ENCODE results near the gene HCLS1.
"Not testable (repeated sequence)": the region's sequence is repeated elsewhere in the genome, so short reads cannot be mapped to it uniquely, and the experiment has no call there.

The HCLS1 gene, protein sequence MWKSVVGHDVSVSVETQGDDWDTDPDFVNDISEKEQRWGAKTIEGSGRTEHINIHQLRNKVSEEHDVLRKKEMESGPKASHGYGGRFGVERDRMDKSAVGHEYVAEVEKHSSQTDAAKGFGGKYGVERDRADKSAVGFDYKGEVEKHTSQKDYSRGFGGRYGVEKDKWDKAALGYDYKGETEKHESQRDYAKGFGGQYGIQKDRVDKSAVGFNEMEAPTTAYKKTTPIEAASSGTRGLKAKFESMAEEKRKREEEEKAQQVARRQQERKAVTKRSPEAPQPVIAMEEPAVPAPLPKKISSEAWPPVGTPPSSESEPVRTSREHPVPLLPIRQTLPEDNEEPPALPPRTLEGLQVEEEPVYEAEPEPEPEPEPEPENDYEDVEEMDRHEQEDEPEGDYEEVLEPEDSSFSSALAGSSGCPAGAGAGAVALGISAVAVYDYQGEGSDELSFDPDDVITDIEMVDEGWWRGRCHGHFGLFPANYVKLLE

DNA sequence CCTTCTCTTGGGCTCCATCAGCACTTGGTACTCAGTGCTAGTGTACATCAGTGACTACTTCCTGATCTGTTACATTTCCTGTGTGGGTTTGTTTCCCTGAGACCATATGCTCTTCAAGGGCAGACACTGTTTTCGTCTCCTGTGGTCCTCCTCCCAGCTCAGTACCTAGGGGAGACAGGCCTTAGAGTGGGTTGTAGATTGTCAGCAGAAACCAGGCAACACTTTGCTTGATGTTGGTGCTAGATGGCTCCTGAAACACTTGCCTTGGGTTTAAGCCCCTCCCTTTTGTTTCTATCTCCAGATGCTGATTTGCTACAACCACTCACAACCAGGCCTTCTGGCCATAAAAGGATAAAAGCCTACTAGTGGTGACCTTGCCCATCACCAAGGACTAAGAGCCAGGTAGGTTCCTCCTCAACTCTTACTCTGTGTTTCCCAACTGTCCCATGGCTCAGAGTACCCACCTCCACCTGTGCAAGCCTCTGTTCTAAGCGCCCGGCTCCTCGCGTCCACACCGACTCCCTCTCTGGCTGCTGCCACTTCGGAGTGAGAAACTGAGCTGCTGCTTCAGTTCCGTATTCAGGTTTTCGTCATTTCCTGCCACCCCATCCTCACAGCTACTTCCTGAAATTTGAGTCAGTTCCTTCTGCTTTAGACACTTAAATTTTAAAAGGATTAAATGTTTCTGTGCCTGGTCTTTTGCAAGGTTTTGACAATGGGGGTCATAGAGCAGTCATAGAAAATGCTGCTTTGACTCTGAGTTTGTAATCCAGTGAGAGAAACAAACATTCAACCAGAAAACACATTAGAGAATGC, at the start of gene HCLS1:
HCLS1 (minus strand) TSS at position 548 of the 816 bp plus-strand sequence. CDS start 2,556 bp downstream, outside the sequence.
- no peak for DNase-seq

DNA sequence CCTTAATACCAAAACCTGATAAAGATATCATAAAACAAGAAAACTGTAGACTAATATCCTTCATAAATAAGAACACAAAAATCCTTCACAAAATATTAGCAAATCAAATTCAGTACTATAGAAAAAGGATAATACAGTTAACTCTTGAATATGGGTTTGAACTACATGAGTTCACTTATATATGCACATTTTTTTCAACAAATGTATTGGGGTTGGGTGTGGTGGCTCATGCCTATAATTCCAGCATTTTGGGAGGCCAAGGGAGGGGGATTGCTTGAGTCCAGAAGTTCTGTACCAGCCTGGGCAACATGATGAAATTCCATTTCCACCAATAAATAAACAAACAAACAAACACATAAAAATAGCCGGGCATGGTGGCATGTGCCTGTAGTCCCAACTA, 49.6 kb upstream of the HCLS1 start:
- no peak for DNase-seq

DNA sequence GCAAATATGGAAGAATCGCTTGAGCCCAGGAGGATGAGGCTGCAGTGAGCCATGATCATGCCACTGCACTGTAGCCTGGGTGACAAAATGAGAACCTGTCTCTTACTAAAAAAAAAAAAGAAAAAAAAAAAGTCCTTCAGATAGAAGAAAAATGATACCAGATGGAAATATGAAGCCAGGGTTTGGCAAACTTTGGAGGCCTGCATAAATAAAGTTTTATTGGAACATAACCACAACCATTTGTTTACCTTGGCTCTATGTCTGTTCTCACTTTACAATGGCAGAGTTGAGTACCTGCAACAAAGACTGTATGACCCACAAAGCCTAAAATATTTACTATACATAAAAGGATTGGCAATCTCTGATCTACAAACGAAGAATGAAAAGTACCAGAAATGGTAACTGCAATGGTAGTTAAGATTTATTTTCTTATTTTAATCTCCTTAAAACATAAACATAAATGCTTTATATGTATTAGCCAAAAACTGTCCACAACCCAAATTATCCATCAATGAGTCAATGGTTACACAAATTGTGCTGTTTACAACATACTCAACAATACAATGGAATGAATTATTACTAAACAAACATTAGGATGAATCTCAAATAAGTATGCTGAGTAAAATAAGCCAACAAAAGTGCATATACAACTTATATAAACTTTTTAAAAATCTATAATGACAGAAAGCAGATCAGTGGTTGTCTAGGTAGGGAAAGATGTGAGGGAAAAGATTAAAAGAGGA, 47.0 kb upstream of the HCLS1 start:
- no peak for DNase-seq

DNA sequence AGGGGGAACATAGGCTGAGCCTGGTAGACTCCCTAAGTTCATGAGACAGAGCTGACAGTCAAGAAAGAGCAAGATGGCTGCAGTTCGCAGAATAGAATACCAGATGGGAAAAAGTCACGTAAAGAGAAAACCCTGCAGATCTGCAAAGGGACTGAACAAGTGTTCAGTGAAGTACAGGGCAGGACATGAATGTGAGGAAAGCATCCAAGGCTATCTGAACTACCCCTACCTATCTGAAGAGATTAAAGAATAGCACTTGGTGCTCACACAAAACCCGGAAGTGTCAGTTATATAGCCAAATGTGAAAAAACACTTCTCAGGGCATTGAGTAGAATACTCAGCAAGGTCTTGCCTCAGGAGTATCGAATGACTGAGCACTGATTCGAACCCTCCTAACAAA, 44.8 kb upstream of the HCLS1 start:
- no peak for DNase-seq

DNA sequence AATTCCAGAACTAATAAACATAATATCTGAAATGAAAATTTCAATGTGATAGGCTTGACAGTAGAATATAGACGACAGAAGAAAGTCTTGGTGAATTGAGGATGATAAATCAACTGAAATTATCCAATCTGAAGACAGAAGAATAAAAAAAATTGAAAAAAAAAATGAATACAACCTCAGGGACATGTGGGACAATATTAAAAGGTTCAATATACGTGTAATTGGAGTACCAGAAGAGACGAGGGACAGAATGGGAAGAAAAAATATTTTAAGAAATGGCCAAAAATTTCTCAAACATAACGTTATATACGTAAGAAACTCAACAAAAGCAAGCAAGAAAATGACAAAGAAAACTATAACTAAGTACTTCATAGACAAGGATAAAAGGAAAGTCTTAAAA, 43.3 kb upstream of the HCLS1 start:
- no peak for DNase-seq

DNA sequence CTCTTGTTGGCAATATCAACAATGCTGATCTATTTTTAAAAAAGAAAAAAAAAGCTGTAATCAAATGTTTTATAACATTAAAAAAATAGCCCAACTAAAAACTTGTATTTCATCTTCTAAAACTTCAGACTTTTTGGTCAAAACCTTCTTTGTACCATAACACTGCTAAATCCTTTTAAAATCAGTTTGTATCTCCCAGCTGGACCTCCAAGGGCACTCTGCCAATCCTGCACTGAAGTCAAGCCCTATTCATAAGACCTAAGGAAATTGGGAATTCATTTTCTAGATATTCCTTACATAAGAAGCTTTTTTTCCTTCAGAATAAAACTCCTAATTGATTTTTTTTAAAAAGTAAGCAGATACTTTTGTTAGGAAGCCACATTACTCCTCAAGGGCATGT, 38.2 kb upstream of the HCLS1 start:
- no peak for DNase-seq

DNA sequence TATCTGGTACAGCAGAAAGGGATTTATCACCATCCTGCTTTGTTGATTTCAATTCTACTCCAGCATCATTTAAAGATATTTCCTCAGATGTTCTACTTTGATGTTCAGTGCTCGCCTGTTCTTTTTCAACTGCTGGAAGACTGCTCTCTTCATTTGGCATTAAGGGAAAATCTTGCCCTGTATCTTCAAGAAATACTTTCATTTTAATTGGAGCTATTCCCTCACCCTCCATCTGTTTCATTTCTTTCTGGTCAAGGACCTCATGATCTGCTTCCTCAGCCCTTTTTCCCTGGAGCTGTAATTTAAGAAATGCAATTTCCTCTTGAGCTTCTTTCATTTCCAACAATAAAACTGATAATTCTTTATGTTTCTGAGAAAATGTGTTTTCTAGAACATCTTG, 37.8 kb upstream of the HCLS1 start:
- no peak for DNase-seq

DNA sequence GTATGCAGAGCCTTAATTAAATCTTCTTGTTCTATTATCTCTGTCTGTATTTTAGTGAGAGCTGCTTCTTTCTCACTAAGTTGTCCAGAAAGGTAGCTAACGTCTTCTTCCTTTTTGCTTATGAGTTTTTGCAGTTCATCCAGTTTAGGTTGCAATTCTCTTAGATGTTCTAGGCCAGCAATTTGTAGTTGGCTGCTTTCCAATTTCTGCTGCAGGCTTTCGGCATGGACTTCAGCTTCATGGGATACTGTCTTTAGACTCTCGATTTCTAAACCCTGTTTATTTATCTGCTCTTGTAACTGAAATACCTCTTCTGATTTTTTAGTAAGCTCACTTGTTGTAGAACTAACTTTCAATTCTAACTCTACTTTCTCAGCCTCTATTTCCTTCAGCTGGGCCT, 35.5 kb upstream of the HCLS1 start:
- no peak for DNase-seq

DNA sequence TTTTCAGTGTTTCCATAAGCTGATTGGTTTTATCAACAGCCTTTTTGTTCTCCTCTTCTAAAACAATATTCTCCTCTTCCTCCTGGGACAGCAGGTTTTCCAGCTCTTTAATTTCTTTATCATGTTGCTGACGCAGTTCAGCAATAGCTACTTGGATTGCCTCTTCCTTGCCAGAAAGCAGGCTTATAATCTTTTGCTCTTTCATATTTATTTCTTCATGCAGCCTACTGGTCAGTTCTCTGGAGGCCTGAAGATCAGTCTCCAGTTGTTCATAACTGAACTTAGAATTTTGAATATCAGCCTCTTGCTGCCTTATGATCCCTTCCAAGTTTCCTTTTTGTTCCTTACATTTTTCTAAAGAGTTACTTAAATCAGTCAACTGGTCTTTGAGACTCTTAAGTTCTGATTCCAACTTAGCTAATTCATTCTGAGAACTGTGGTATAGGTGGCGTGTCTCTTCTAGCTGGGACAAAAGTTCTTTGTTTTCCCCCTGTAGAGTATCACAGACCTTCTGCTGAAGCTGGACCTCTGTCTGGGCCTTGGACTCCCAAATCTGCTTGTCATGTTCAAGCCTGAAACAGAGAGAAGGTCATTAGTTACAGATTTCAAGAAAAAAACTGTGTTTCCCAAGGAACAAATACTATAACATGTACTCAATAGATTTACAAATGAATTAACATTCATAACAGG, 31.5 kb upstream of the HCLS1 start:
- no peak for DNase-seq

DNA sequence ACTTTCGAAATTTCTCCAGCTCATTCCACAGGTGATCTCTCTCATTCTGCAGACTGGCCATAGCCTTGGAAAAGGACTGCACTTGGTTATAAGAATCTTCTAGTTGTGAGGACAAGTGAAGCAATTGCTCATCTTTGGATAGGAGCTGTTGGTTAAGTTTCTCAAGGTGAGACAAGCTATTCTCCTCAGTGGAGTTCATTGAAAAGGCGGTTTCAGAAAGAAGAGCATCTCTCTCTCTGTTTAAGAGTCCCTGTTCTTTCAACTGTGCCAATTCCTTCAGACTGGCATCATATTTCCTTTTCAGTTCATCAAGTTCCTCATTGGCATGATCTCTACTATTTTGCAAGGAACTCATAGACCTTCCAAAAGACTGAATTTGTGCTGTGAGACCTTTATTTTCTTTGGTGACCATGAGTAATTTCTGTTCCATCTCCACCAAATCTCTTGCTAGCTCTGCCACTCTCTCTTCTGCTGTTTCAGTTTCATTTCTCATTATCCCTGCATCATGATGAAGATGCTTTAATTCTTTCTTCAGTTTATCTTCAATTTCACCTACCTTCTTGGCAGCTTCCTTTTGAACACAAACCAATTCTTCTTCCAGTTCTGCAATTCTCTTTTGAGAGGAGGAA, 30.2 kb upstream of the HCLS1 start:
- DNase-seq, result no peak

DNA sequence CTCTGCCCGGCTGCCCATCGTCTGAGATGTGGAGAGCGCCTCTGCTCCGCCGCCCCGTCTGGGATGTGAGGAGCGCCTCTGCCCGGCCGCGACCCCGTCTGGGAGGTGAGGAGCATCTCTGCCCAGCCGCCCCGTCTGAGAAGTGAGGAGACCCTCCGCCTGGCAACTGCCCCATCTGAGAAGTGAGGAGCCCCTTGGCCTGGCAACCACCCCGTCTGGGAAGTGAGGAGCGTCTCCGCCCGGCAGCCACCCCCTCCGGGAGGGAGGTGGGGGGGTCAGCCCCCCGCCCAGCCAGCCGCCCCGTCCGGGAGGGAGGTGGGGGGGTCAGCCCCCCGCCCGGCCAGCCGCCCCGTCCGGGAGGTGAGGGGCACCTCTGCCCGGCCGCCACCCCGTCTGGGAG, 28.0 kb upstream of the HCLS1 start:
- not testable (repeated sequence) for DNase-seq

DNA sequence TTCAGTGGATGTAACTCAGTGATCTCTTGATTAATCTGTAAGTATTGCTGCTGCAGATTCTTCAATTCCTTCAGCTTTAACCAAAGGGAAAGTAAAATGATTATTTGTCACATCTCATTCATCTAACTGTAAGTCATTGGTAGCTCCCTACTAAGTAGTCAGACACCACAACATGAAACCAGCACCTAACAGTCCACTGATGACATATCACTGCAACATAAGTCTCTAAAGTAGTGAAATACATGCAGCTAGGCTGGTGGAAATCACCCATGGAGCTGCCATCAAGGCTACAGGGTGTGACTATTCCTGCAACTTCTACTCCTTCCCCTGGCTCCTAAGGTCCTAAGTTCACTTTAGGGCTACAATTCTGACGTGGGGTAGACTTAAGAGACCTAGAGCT, 21.1 kb upstream of the HCLS1 start:
- no peak for DNase-seq

DNA sequence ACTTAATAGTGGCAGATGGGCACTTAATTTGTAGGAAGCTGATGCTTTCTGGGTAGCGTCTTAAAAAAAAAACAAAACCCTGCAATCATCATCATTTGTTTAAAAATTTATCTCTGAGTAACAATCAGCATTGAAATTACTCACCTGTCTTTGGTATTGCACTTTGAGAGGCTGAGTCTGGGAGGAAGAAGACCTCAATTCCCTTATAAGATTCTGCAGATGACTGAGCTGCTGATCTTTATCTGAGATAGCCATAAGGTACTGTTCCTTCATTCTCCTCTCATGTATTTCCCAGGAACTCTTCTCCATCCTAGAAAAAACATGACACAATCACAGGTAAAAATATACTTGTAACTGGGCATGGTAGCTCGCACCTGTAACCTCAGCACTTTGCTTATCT, 16.4 kb upstream of the HCLS1 start:
- DNase-seq, result no peak

DNA sequence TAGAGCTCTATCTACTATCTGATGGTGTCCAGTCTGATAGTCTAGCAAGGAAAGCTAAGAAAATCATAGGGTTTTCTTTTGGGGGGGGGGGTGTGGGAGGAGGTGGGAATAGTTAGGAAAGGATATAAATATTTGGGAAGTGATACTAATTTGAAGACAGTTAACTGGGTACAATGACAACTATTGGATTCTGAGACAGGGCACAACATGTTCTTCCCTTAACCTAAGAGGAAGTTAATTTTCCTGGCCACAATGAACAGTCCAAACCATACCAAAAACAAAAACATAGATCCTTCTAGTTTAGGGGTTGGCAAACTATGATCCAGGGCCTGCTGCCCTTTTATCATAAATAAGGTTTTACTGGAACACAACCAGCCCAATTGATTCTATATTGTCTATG, 10.0 kb upstream of the HCLS1 start:
- no peak for DNase-seq

DNA sequence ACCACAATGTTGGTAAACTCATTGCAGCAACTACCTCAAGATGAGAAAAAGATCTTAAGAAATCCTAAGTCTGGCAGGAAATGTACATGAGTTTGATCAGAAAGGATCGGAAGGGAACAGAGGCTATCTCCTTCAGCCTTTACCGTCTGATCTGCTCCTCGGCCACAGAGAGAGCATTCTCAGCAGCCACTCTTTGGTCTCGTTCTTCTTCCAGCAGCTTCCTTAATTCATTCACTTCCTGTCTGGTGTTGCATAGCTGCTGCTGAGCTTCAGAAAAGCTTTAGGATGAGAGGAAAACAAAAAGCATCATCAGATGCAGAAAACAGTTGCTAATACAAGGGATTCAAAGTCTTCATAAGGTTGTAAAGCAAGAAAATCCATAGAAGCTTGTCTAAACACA, 6.6 kb upstream of the HCLS1 start:
- DNase-seq, result no peak

DNA sequence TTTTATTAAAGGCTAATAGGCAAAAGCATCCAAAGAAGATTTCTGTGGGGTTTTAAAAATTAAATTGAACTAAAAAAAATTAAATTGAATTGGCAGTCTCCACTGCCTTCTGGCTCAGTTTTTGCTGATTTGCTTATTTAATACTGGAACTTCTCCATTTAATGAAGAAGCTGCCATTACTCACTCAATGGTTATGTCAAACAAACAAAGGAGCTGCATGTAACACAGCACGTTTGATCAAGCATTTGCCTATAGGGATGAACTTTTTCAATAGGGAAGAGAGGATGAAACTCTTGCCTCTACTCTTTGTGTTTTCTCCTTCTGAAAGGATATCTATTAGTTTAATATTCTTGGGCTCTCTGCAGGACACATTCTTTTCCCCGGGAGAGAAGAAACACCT, 4.8 kb upstream of the HCLS1 start:
- DNase-seq, result no peak

DNA sequence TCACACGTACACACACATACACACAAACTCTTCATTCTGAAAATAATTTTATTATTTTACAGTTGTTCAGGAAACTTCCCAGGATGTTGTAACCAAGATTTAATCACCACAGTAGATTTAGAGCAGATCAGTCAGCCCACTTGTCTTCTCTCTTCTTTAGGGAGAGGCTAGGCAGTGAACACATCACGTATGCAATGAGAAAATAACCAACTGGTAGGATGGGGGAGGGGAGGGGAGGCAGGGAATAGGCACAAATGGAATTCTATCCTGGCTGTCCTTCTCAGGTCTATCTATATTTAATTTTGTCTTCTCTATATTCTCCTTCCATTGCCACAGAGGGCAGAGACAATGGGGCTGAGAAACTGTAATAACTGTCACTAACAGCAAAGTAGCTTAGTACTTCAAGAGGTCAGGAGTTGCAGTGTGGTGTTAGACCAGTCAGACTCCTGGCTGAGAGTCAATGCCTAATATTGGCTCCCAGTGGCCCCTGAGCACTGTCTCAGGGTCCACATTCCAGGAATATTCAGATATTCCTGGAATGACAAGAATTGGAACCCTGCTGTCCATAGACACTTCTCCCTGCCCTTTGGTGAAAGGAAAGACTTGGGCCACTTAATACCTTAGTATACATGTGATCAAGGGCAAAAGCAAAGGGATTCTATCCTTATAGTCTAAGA, 2.6 kb upstream of the HCLS1 start:
- DNase-seq, result no peak

DNA sequence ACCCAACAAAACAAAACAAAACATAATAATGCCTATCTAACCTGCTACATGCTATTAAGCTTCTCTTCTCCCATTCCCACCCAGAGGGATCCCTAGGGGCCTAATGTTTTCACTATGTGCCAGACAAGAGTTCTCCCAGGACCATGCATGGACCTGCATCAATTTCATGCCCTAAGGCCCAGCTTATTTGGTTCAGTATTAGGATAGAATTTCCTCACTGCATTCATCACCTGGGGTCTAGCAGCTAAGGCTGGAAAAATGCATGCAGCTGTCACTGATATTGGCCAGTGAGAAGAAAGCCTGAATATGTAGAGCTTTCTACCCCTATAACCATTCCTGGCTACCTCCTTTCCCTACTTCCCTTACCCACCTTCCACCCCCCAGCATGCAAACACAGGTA, 2.0 kb upstream of the HCLS1 start:
- DNase-seq, result no peak

DNA sequence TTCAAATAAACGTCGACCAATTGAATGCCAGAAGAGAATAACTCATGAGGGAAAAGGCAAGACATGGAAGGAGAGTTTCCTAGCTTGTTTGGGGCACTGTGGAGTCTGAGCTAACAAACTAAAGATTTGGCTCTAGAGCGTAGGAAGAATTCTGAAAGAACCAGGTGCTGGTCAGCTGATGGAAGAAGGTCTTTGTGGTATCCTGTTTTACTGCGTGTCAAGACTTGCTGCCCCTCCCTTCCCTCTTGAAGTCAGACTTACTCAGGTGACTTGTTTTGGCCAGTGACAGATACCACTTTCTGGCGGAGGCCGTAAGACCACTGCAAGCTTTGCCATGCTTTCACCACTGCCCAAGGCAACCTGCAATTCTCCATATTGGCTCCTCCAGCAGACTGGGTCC, 673 bp upstream of the HCLS1 start:
- no peak for DNase-seq

DNA sequence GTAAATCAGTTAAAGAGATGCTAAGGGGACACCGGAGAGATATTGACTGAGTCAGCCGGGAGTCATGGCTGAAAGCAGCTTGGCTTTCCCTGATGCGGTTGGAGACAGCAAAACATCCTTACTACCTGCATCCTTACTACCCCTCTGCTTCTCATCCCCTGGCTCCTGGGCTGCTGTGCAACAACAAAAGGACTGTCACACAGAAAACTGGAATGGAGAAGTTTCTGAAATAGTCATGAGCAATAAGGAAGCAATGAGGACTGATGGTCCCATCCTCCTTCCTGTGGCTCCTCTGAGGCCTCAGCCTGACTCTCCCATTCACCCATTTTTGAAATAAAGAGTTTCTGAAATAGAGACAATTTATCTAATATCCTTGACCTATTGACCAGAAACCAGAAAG, 1.1 kb downstream of the HCLS1 start:
- DNase-seq, result no peak

DNA sequence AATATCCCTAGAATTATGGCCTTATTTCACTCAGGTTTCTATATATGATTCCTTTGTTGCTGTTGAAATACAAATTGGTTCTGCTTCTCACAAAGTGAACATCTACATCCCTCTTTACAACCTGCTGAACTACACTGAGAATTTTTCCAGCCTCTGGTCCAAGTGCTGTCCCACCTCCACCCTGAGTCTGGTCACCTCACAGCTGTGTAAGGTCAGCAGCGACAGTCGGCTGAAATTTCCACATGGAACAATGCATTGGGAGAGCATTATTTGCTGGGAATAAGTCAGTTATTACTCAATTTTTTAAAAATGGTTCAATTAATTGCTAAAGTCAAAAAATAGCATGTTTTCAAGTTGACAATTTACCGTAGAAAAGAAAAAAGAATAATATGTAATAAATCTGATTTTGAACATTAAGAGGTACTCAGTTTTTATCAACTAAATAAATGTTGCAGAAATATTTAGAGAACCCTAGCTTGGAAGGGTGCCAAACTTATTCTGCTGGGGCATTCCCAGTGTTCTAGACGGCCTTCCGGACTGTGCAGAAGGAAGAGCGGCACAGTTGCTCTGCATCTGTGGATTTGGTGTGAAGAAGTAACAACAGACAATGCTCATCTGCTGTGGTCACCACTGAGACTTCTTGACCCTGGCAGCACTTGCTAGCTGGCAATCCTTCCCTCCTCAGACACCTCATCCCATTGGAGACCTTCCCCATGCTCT, 1.8 kb downstream of the HCLS1 start:
- no peak for DNase-seq

Measured in COR-L47 (cell line).